COR-L47 (cell line): Measurements from ENCODE around the gene SCGB1A1.
"Not testable (repeated sequence)": the region's sequence is repeated elsewhere in the genome, so short reads cannot be mapped to it uniquely, and the experiment has no call there.

Source experiments
- DNase-seq: peaks from one replicate; lab custom pipeline; 2025; lab: John Stamatoyannopoulos, UW

The SCGB1A1 gene

DNA sequence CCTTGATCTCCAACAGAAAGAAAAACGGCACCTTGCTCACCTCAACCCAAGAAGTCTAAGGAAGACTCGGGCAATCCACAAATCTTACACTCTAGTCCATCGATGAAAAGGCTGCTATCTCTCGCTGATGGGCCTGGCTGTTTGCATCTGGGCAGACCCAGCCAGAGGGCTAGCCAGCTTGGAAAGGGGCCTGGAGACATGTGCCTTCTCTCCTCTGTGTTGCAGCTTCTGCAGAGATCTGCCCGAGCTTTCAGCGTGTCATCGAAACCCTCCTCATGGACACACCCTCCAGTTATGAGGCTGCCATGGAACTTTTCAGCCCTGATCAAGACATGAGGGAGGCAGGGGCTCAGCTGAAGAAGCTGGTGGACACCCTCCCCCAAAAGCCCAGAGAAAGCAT lies 3.2 kb downstream of the SCGB1A1 start:
- no peak for DNase-seq

DNA sequence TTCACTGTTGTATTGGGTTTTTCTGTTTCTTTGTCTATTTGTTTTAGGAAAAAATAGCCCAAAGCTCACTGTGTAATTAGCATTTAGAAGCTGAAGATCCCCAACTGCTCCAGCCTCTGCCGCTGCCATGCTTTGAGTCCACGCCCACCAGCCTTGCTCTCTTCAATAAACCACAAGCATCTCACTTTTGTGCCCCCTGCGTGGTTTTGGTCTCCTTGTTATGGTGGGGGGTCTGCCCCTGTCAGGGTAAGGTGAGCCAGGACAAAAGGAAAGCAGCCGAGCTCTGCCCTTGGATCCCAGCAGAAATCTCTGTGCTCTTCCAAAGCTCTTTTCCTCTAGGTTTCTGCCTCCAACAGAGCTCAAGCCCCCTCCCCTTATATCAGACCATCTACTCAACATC lies 4.2 kb downstream of the SCGB1A1 start:
- DNase-seq: no peak

DNA sequence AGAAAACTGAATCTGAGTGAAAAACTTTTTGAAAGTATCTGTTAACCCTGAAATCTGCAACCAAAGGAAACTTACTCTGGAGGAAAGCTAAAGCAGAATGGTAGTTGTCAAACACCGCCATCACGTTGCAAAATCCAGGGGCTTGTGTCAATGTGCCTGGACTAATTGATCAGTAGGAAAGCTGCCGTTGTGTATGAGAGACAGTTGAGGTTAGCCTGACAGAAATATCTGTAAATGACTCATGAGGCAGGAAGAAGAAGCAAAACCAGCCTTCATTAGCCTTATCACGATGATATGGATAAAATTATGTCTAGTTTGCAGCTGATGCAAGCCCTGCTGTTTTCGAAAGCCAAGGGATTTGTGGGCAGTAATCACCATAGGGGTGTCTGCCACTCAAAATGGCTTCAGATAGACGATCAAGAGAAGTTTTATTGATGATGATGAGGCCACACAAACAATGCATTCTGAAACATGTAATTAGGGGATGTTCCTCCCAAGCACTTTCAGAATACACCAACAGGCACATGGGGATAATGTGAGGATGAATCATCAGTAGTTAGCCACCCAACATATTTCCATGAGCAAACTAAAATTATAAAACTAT lies 8.9 kb downstream of the SCGB1A1 start:
- no peak for DNase-seq

DNA sequence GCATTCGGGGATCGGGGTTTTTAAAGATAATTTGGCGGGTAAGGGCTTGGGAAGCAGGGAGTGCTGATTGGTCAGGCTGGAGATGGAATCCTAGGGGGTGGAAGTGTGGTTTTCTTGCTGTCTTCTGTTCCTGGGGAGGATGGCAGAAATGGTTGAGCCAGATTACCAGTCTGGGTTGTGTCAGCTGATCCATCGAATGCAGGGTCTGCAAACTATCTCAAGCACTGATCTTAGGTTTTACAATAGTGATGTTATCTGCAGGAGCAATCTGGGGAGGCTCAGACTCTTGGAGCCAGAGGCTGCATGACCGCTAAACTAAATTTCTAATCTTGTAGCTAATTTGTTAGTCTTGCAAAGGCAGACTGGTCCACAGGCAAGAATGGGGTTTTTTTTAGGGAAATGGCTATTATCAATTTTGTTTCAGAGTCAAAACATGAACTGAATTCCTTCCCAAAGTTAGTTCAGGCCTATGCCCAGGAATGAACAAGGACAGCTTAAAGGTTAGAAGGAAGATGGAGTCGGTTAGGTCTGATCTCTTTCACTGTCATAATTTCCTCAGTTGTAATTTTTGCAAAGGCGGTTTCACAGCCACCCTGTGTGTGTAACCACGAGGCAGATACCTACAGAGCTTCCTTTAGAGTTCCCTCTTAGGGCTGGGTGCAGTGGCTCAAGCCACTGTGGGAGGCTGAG lies 10.2 kb downstream of the SCGB1A1 start:
- DNase-seq: no peak

DNA sequence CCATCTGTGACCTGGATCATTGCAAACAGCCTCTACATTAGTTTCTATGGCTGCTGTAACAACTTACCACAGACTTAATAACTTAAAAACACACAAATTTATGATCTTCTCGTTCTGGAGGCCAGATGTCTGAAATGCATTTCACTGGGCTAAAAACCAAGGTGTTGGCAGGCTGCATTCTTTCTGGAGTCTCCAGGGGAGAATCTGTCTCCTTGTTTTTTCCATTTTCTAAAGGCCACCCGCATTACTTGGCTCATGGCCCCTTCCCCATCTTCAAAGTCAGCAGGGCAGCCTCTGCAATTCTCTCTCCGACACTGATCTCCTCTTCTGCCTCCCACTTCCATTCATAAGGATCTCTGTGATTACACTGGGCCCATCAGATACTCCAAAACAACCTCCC lies 11.6 kb downstream of the SCGB1A1 start:
- no peak for DNase-seq

DNA sequence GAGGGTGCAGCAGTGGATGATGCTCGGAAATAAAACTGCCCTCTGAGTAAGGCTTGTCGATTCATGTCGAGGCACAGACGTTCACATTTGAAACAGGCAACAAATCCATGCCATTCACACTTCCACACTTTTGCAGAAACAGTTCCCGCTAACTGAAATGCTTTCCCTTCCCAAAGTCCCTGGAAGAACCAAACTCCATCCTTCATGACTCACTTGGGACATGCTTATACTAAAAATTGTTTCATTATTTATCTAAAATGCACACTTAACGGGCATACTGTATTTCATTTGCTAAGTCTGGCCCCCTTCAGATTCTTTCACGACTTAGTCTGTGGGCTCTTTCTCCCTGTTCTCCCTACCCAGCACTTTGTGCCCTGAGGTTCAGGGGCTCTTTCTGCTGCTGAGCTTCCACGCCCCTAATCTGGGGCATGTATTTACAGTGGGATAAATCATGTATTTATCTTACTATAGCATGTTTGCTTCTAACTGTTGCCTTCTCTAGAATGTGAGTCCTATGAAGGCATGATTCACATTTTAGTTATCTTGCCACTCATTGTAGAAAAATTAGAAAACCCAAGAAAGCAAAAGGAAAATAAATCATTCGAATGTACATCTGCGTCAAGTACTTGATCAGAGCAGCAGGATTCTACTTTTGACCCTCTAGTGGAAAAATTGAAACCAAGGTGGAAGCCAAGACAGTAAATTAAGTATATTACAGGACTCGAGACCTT lies 12.5 kb downstream of the SCGB1A1 start:
- DNase-seq: no peak

DNA sequence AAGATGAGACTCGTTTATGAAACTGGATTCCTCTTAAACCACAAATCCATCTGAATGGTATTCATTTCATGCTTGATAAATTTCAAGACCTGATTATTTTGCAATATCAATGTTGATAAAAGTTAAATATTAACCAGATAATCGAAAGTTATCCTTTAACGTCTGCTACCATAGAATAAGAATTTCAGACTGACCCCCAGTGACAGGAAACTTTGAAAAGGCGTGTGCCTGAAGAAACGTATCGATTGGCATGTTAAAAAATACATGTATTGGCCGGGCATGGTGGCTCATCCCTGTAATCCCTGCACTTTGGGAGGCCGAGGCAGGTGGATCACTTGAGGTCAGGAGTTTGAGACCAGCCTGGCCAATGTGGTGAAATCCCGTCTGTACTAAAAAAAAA lies 13.9 kb downstream of the SCGB1A1 start:
- no peak for DNase-seq

DNA sequence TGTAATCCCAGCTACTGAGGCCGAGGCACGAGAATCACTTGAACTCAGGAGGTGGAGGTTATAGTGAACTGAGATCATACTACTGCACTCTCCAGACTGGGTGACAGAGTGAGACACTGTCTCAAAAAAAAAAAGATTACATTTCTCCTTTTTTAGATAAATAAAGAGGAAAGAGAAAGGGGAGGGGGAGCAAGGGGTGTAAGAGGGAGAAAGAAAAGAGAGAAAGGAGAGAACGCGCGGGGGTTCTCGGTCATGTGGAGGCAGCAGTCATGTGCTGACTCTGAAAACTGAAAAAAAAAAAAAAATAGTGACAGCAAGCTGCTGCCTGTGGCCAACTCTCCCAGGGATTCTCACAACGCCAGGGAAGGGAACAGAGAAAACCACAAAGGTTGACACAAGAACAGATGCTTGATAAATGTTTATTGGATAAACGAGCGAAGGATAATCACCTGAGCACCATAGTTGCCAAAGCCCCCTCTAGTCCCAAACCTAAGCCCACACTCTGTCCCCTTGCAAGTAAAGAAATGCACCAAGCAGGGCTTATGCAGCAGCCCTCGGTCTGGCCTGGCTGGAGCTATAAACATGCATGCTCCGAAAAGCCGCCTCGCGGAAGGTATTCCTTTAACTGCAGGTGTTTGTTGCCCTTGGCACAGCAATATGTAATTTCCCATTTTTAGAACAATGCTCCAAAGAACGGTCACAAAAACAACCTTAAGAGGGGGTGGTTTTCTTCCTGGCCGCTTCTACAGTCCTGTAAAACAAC lies 14.5 kb downstream of the SCGB1A1 start:
- DNase-seq: peak; percentile 46

DNA sequence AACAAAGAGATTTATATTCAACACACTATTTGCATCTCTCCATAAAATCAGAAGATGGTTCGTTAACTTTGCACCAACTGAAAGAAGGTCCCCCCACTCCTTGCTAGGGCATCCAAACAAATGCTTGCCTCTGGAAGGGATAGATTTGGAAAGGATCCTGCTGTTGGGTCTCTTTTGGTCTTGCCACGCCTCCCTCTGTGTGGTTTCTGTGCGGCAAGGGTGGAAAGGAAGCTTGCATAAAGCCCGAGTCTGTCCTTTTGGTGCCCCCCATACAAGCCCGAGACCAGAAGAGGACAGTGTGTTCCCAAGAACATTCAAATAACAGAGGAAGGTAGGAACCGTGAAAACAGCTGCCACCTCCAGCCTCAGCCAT lies 15.1 kb downstream of the SCGB1A1 start:
- no peak for DNase-seq

DNA sequence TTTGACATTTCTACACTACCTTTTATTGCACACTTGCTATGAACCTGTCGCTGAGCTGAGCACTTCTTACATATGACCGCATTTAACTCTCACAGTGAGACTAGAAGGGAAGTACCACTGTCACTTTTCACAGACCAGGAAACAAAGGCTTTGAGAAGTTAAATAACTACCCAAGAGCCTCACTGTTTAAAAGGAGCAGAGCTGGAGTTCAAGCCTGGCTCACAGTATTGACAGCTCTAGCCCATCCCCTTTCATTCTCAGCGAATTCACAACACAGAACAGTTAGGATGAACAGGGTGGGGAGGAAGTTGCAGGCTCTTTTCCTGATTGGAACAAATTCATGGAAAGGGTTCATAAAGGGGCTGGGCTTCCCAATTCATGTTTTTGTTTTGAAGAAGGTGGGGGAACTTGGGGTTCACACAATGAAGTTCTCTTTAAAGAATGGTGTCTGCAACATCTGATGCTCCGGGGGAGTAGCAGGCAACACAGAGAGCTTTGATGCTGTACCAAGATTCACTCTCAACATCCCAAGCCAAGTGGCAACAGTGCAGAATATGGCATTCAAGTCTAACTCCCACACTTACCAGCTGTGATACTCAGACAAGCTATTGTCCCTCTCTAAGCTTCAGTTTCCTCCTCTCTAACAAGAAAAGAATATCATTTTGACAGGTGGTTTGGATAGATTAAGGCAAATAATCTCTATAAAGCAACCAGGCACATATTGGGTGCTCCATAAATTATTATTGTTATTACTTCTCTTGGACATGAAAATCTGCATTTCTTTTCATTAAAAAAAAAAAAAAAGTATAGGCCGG lies 17.2 kb downstream of the SCGB1A1 start:
- DNase-seq: no peak

DNA sequence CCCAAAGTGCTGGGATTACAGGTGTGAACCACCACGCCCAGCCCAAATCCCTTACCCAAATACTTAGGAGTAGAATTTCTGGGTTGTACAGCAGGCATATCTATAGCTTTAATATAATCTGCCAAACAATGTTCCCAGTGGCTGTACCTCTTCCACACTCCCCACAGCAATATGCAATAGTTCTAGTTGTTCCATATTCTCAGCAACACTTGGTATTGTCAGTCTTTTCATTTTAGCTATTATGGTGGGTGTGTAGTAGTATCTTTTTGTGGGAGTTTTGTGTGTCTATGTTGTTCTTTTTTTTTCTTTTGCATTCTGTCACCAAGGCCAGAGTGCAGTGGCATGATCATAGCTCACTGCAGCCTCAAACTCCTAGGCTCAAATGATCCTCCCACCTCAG lies 18.8 kb downstream of the SCGB1A1 start:
- no peak for DNase-seq

DNA sequence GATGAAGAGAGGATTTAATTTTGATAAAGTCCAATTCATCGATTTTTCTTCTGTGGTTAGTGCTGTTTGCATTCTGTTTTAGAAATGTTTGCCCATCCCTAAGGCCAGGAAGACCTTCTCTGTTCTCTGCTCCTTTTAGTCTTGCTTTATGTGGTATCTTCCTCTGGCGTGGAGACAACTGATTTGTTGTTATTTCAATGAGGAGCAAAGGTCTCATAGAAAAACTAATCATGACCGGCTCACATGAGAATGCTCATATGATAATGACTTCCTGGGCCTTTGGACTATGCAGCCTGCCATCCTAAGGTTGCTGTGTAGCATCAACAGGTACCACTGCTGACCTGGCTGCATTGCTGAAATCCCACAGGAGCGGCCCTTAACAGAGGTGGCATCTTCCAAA lies 19.8 kb downstream of the SCGB1A1 start:
- no peak for DNase-seq

DNA sequence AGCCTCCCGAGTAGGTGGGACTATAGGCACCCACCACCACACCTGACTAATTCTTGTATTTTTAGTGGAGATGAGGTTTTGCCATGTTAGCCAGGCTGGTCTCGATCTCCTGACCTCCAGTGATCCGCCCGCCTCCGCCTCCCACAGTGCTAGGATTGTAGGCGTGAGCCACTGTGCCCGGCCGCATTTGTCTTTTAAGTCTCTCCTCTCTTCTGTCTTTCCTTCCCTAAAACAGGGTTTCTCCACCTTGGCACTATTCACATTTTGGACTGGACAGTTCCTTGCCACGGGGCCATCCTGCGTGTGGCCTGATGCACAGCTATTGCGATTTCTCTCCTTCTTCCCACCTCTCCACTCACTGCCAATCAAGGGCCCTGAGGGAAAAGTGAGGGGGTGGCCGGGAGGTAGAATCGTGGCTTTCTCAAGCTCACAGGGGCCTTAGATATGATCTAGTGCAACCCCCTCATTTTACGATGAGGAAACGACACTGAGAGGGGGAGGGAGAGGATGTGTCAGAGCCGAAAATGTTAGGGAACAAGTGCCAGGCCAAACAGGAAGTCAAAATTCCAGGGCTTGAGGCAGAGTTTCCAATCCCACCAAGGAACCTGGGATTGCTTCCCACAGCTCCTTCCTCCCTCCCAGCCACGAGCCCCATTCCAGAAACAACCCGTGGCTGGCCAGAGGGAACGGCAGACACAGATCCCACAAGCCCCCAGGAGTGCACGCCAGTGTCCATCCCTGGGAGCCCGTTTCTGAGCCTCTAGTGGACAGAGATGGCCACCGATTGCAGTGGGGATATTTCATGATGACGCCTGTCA lies 21.2 kb downstream of the SCGB1A1 start:
- DNase-seq: no peak

DNA sequence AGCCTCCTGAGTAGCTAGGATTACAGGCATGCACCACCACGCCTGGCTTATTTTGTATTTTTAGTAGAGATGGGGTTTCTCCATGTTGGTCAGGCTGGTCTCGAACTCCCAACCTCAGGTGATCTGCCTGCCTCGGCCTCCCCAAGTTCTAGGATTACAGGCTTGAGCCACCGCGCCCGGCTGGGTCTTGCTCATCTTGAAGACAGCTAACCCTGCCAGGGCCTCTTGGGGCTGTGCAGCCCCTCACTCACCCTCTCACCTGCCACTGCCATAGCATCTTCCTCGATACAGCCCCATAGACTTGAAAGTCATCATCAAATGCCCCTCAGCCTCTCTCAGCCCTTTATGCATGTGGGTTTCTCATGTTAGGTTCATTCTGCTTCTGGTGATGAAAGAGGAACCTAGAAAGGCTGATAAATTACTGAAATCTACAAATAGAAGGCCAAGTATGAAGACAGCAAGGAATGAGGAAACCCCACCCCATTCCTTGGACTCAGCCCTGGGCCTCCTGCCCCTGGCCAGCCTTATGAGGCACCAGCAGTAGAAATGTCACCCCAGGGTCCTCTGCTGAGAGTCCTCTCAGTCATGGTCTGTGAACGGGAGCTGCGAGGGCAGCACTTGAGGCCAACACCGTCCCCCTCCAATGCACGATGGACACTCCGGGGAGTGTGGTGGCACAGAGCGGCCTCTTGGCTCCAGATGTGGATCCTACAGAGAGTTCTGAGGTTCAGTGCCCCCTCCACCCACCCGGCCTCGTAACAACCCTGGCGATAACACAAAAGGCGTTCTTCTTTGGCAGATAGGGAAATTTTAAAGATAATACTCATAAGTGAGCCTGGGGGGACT lies 24.8 kb downstream of the SCGB1A1 start:
- no peak for DNase-seq

DNA sequence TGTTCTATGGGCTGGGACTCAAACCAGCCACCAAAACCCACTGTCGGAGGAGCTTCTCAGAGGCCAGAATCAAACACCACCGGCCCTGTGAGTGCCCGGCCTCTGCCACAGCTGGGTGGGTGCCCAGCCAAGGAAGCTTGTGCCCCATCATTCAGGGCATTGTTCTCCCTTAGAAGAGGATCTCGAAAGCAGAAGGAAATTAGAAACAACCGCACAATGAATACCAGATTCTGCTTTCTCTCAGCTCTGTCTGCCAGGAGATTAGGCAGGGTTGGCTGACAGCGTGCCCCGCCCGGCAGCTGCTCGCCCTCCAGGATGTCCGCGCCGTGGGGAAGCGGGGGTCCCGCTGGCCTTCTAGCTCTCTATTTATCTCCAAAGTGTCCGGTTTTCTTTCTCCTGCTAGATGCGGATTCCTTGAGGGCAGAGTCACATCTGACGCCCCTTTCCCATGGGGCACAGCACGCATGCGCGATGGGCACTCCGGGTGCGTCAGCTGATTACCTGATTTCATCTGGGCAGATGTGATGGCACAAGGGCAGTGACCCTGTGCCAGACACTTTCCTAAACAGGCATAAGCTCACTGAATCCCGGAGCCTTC lies 25.5 kb downstream of the SCGB1A1 start:
- DNase-seq: no peak

DNA sequence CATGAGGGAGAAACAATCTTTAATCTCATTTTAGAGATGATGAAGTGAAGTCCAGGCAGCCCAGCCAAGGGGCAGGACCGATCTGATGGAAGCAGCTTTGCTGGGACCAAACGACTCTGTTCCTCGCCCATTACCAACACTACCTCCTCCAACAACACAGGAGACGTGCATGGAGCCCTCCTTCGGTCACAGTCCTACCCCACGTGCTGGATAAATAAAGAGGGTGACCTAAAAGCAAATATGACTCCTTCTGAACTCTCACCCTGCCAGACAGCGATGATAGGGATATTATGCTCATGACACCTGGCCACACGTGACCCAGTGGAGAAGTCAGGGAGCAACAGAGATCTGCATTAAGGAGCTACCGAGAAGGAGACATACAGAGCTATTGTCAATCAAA lies 26.0 kb downstream of the SCGB1A1 start:
- no peak for DNase-seq

DNA sequence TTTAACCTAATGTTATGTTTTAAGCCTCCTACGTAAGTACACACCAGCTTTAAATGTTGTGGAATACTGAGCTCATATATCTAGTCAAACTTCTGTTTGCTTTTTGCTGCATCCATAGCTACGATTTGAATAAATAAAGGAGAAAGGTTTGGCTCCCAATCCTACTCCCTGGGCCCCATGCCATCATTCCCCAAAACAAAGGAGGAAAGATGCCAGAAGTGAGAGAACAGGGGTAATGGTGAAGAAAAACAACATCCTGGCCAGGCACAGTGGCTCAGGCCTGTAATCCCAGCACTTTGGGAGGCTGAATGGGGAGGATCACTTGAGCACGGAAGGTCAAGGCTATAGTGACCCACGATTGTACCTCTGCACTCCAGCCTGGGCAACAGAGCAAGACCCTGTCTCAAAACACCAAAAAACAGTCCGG lies 26.5 kb downstream of the SCGB1A1 start:
- DNase-seq: peak; percentile 24

DNA sequence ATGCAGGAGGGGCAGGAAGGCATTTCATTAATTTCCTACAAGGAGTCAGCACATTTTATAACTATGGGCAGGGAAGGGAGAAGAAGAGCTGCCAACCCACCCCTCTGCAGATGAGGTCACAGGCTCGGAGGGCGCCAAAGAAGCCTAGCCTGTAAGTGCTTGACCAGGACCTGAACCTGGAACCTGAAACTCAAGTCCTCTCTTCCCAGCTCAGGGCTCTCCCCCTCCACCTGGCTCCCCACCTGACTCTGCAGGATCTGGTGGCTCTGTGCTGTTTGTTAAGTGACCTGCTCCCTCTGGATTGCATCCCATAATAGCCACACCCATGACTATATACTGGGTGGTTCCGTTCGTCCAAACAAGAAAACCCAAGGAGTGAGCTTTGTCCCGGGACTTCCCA lies 27.3 kb downstream of the SCGB1A1 start:
- DNase-seq: no peak

DNA sequence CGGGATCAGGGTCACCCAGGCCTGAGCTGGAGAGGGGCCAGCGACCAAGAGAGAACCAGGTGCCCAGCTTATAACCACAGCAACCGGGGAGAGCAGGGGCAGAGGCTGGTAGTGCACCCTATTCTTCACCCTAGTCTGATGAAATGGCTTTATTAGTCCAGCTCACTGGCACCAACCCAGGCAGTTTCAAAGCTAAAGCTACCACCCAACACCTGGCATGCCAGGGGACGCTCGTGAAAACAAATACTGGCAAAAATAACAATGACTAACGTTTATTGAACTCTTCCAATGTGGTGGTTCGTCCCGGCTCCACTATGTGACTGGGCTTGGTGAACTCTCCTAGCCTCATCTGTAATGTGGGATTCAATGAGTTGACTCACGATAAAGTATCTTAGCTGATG lies 30.6 kb downstream of the SCGB1A1 start:
- peak; percentile 50 for DNase-seq

DNA sequence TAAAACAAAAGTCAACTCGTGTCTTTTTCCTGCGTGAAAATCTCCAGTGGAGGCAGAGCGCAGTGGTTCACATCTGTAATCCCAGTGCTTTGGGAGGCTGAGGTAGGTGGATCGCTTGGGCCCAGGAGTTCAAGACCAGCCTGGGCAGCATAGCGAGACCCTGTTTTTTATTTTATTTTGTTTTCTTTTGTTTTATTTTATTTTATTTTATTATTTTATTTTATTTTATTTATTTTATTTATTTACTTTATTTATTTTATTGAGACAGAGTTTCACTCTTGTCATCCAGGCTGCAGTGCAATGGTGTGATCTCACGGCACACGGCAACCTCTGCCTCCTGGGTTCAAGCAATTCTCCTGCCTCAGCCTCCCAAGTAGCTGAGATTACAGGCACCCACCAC lies 31.1 kb downstream of the SCGB1A1 start:
- DNase-seq: not testable (repeated sequence)
